Keratinocyte (primary cell): ENCODE results near the gene DPH5. TPM values are rescaled to one million over a fixed set of nuclear protein-coding genes. Genes with fewer than 3 reads are reported as not detected.
"Not testable (repeated sequence)": the region's sequence is repeated elsewhere in the genome, so short reads cannot be mapped to it uniquely, and the experiment has no call there.

Source experiments
- DNase-seq: peaks from one replicate; pipeline ENCODE4 v3.0.0-alpha.2; 2011; ENCODE audit warnings: low read depth, missing footprints, low spot score
- FAIRE-seq: peaks from 2 replicates; lab custom pipeline; 2011; peaks lifted over from hg19 to GRCh38; lab: Jason Lieb, UNC
- H2AFZ ChIP-seq: 2 replicates; pipeline ENCODE4 v1.6.0; 2012; ENCODE audit warnings: low read length, control low read depth, inconsistent platforms; ENCODE audit not compliant: control insufficient read depth
- H3K27ac ChIP-seq: 2 replicates; pipeline ENCODE4 v1.5.1; 2011; ENCODE audit warnings: low read length; ENCODE audit not compliant: control insufficient read depth, insufficient read depth
- H3K27me3 ChIP-seq: 3 replicates; pipeline ENCODE4 v1.6.0; 2011; ENCODE audit warnings: low read length; ENCODE audit not compliant: control insufficient read depth, insufficient read depth; ENCODE audit errors: extremely low read depth
- H3K36me3 ChIP-seq, 2 experiments: 2 replicates in 1 of 2; 3 replicates in 1 of 2; pipeline ENCODE4 v1.5.1; 2011; ENCODE audit warnings: low read length in 2 of 2, mild to moderate bottlenecking in 1 of 2; ENCODE audit not compliant: control insufficient read depth in 2 of 2, insufficient read depth in 2 of 2; ENCODE audit errors: extremely low read depth in 1 of 2
- H3K4me1 ChIP-seq: 3 replicates; pipeline ENCODE4 v1.5.1; 2011; ENCODE audit warnings: low read length; ENCODE audit not compliant: control insufficient read depth, insufficient read depth; ENCODE audit errors: extremely low read depth
- H3K4me2 ChIP-seq: 3 replicates; pipeline ENCODE4 v1.6.0; 2011; ENCODE audit warnings: low read depth, low read length; ENCODE audit not compliant: control insufficient read depth, insufficient read depth; ENCODE audit errors: extremely low read depth
- H3K4me3 ChIP-seq, 3 experiments: fragments of 200-600 bp in 1 of 3; sonication (generic) in 1 of 3; 2 replicates in 2 of 3; 3 replicates in 1 of 3; pipeline ENCODE4 v1.5.1; 2011 to 2016; ENCODE audit warnings: low read length in 3 of 3, mild to moderate bottlenecking in 3 of 3, control low read depth in 2 of 3, inconsistent platforms in 1 of 3, low read depth in 1 of 3, mixed read lengths in 1 of 3, mixed run types in 1 of 3, moderate library complexity in 1 of 3; ENCODE audit not compliant: control insufficient read depth in 2 of 3, insufficient read depth in 2 of 3; ENCODE audit errors: extremely low read depth in 1 of 3
- H3K79me2 ChIP-seq: 2 replicates; pipeline ENCODE4 v1.6.0; 2012; ENCODE audit warnings: low read length; ENCODE audit not compliant: control insufficient read depth, insufficient read depth
- H3K9ac ChIP-seq: 3 replicates; pipeline ENCODE4 v1.6.0; 2011; ENCODE audit warnings: low read length; ENCODE audit not compliant: control insufficient read depth, insufficient read depth; ENCODE audit errors: extremely low read depth
- H3K9me1 ChIP-seq: 3 replicates; pipeline ENCODE4 v1.6.0; 2011; ENCODE audit warnings: low read length; ENCODE audit not compliant: control insufficient read depth, insufficient read depth; ENCODE audit errors: extremely low read depth
- H3K9me3 ChIP-seq: 2 replicates; pipeline ENCODE4 v1.5.1; 2012; ENCODE audit warnings: low read depth, low read length; ENCODE audit not compliant: control insufficient read depth
- H4K20me1 ChIP-seq: 3 replicates; pipeline ENCODE4 v1.6.0; 2011; ENCODE audit warnings: low read length; ENCODE audit not compliant: control insufficient read depth, insufficient read depth; ENCODE audit errors: extremely low read depth
- CTCF ChIP-seq, 3 experiments: IDR thresholded peaks in 1 of 3; conservative IDR thresholded peaks in 1 of 3; optimal IDR thresholded peaks in 1 of 3; 2 replicates in 2 of 3; 3 replicates in 1 of 3; pipeline versions ENCODE3 to v1.5.1; 2011; ENCODE audit warnings: low read length in 3 of 3, mild to moderate bottlenecking in 3 of 3, moderate library complexity in 2 of 3, control low read depth in 1 of 3, inconsistent platforms in 1 of 3; ENCODE audit not compliant: insufficient read depth in 2 of 3; ENCODE audit errors: extremely low read depth in 1 of 3
- EZH2 ChIP-seq: IDR thresholded peaks from one replicate; pipeline ENCODE4 v1.6.1; 2012; ENCODE audit warnings: inconsistent platforms, mild to moderate bottlenecking, low read length, moderate library complexity
- dilution Hi-C: fragments of 300-500 bp; cut with MboI; formaldehyde crosslinking; loops from one replicate; pipeline ENCODE4 v1.7.0; 2020; ENCODE audit warnings: low sequenced_read_pairs; ENCODE audit not compliant: extremely low pct_ligation_motif_present
- polyA plus RNA-seq, 5 experiments: library from polyadenylated mRNA; depleted of rRNA in 3 of 5; stranded (reverse) in 3 of 5; stranded (forward) in 1 of 5; unstranded in 1 of 5; fragments of >200 nt; gene quantifications; 1 replicate in 1 of 5; 2 replicates in 3 of 5; 3 replicates in 1 of 5; pipeline versions ENCODE4 v1.2.1 to v1.2.3, GENCODE V29; 2011 to 2012; ENCODE audit warnings: missing spikeins in 2 of 5, low read depth in 1 of 5, low replicate concordance in 1 of 5

Gene DPH5
- polyA plus RNA-seq, 1 donor (not counting 4 experiments of a cell fraction or from before 2014, with no cell fraction given): 98.0 TPM

GRCh38 chr1:100946064-100946463, 79.5 kb downstream of the DPH5 start:
- H3K9me1 ChIP-seq, H3K4me2 ChIP-seq, DNase-seq, H3K9me3 ChIP-seq, H2AFZ ChIP-seq, H3K27ac ChIP-seq, H3K9ac ChIP-seq, H3K4me3 ChIP-seq, dilution Hi-C loops, H3K79me2 ChIP-seq, H3K36me3 ChIP-seq, H3K27me3 ChIP-seq, FAIRE-seq, H4K20me1 ChIP-seq: not testable (repeated sequence)
- peaks cover 12% of the 10 kb centered on the region for H3K4me1 ChIP-seq

- peaks cover 2% of the 10 kb centered on the region for H3K79me2 ChIP-seq
- FAIRE-seq: no peak
- dilution Hi-C loops: no loop called here
Observed at GRCh38 chr1:100943533-100943932, 82.1 kb downstream of the DPH5 start.

More at GRCh38 chr1:100943533-100943932, 82.1 kb downstream of the DPH5 start:
- Histone ChIP-seq H4K20me1 (no peaks in the 10 kb centered on the region), H3K27me3 (no peaks in the 10 kb centered on the region), H3K9me1 (no peaks in the 10 kb centered on the region), H2AFZ (no peak overlapping the region), H3K4me1 (peaks cover under 1% of the 10 kb centered on the region), H3K27ac (no peak overlapping the region), H3K4me3 (no peak overlapping the region), H3K9ac (no peak overlapping the region), H3K36me3 (peaks cover 0 to under 1% of the 10 kb centered on the region in 2 experiments), H3K9me3 (no peaks in the 10 kb centered on the region), H3K4me2 (no peak overlapping the region)
- TF ChIP-seq EZH2 (no peak), CTCF (optimal IDR thresholded peaks at IDR 0.05 in 1 of 3, IDR thresholded peaks at IDR 0.05 in 1 of 3, conservative IDR thresholded peaks at IDR 0.05 in 1 of 3; ENCODE audit: extremely low read depth in 1 of 3, insufficient read depth in 2 of 3, low read length in 3 of 3) (no peak)
- no peak for DNase-seq
